UCSD-AML1 (cell line): ENCODE measurements around the gene PRTN3.

Experiments
- DNase-seq: peaks from one replicate; lab custom pipeline; 2025; ENCODE audit not compliant: unreplicated experiment; lab: John Stamatoyannopoulos, UW

PRTN3 gene

DNA sequence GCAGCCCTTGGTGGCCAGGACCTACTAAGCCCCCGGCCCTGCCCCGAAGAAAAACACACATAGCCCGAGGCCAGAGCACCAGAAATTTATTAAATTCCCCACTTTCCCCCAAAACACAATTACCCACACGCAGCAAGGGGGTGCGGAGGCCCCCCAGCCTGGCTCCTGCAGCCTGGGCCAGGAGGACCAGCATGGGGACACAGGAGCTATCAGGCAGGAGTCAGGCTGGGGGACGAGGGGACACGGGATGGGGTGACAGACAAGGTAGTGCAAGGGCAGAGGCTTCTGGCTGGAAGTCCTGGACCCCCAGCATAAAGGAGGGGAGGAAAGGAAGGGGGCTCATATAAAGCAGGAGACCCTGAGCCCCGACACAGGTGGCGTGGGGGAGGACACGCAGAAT, 55.6 kb downstream of the PRTN3 start:
- DNase-seq, result no peak

GRCh38 chr19:896999-897398, 56.2 kb downstream of the PRTN3 start:
- no peak for DNase-seq

- DNase-seq, result no peak
Observed at GRCh38 chr19:897442-898039, 56.7 kb downstream of the PRTN3 start.
